Measurements from ENCODE around the gene IFNL3. TPM values are rescaled to one million over a fixed set of nuclear protein-coding genes. Genes with fewer than 3 reads are reported as not detected.
"Not testable (repeated sequence)": the region's sequence is repeated elsewhere in the genome, so short reads cannot be mapped to it uniquely, and the experiment has no call there.

Gene IFNL3
- under 1 TPM; 0.34 to 0.53 TPM for total RNA-seq

DNA sequence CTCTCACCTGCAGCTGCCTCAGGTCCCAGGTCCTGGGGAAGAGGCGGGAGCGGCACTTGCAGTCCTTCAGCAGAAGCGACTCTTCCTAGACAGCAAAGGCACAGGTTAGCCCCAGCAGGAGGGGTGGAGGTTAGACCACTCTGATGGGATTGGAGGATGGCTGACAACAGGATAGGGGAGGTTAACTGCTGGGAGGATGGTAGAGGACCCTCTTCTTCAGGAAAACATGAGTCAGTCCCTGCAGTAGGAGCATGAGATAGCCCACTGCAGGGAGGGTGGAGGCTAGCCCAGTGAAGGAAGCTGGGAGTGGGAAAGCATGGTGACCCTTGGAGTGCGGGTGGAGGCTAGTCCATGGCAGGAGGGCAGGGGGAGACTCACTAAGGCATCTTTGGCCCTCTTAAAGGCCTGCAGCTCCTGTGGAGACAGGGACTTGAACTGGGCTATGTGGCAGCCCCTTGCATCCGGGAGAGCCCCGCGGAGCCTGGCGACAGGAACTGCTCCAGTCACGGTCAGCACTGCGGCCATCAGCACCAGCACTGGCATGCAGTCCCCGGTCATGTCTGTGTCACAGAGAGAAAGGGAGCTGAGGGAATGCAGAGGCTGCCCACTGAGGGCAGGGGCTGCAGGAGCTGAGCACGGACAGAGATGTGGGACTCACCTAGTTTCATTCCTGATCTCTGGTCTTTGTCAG is at the start of gene IFNL3:
IFNL3 (minus strand) TSS at position 597 of the 691 bp plus-strand sequence; CDS start at position 558, 39 bp downstream.
- H3K4me1 Mint-ChIP-seq; H3K9me3 Mint-ChIP-seq (ENCODE audit: low read depth); ATAC-seq; H3K4me3 Mint-ChIP-seq; intact Hi-C loops (cut with DNase I, micrococcal nuclease); DNase-seq; H3K36me3 Mint-ChIP-seq (ENCODE audit: low read depth); H3K27ac Mint-ChIP-seq: not testable (repeated sequence)
- POLR2A ChIA-PET = interaction anchor here (0.6 kb wide), 1 partner anchor 222 kb away, joined by 3 read pairs; no protein-coding TSS in a partner anchor
- peaks cover 10% of the 10 kb centered on the region for H3K27me3 Mint-ChIP-seq
- CTCF ChIA-PET = interaction anchor here (0.6 kb wide), 1 partner anchor 340 kb away, joined by 3 read pairs; no protein-coding TSS in a partner anchor

DNA sequence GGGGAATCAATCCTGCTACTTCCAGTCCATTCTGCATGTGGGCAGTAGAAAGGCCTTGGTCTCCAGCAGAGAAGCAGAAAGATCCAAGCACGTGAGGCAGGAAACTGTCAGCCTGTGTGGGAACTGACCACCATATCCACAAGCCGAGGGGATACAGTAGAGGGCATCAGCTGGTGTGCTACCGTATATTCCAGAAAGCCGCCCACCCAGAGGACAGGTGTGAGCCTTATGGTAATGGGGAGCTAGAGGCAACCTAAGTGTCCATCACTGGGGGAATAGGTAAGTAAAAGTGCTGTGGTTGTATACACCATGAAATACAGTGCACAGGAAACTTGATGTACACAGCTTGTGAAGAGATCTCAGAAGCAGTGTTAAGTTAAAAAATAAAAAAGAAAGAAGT is 48.6 kb upstream of the IFNL3 start:
- no peak for DNase-seq
- no peak for ATAC-seq
- H3K4me3 Mint-ChIP-seq = no peak overlapping the region
- peaks cover 8% of the 10 kb centered on the region for H3K4me1 Mint-ChIP-seq
- no peaks in the 10 kb centered on the region for H3K9me3 Mint-ChIP-seq (ENCODE audit: low read depth)
- ChIA-PET POLR2A (no interaction called here), CTCF (no interaction called here)
- no peak overlapping the region for H3K27ac Mint-ChIP-seq
- intact Hi-C loops (cut with DNase I, micrococcal nuclease) = no loop called here
- H3K36me3 Mint-ChIP-seq (ENCODE audit: low read depth) = no peaks in the 10 kb centered on the region
- peaks cover 9% of the 10 kb centered on the region for H3K27me3 Mint-ChIP-seq

DNA sequence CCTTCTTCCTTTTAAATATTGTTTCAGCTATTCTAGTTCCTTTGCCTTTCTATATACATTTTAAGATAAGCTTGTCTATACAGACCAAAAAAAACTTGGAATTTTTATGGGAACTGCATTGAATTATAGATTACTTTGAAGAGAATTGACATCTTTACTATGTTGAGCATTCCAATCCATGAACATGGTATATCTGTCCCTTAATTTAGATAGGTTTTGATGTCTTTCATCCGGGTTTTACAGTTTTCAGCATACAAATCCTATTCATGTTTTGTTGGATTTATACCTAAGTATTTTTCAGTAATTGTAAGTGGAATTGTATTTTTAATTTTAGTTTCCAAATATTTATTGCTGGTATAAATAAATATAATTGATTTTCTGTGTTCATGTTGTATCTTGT is 39.2 kb upstream of the IFNL3 start:
- Mint-ChIP-seq H3K9me3 (ENCODE audit: low read depth) (peaks cover 2% of the 10 kb centered on the region), H3K27me3 (peaks cover 4% of the 10 kb centered on the region), H3K4me3 (no peak overlapping the region), H3K27ac (no peak overlapping the region), H3K36me3 (ENCODE audit: low read depth) (no peaks in the 10 kb centered on the region), H3K4me1 (no peaks in the 10 kb centered on the region)
- intact Hi-C loops (cut with DNase I, micrococcal nuclease) = no loop called here
- ChIA-PET POLR2A (no interaction called here), CTCF (no interaction called here)
- DNase-seq = no peak
- no peak for ATAC-seq

DNA sequence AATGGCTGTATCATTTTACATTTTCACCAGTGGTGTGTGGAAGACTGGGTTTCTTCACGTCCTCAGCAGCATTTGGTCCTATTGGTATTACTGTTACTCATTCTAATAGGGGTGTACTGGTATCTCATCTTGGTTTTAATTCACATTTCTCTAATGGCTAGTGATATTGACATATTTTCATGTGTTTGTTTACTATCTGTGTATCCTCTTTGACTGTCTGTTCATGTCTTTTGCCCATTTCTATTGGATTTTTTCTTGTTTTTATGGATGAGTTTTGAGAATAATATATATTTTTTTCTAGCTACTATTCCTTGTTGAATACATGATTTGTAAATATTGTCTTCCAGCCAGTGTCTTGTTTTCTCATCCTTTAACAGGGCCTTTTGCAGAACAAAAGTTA is 37.2 kb upstream of the IFNL3 start:
- peaks cover 2% of the 10 kb centered on the region for H3K9me3 Mint-ChIP-seq (ENCODE audit: low read depth)
- no peaks in the 10 kb centered on the region for H3K4me1 Mint-ChIP-seq
- CTCF ChIA-PET = interaction anchor here (0.6 kb wide), 1 partner anchor 1303 kb away, joined by 3 read pairs; no protein-coding TSS in a partner anchor
- peaks cover 4% of the 10 kb centered on the region for H3K27me3 Mint-ChIP-seq
- H3K4me3 Mint-ChIP-seq = no peak overlapping the region
- no peak overlapping the region for H3K27ac Mint-ChIP-seq
- POLR2A ChIA-PET = no interaction called here
- no peaks in the 10 kb centered on the region for H3K36me3 Mint-ChIP-seq (ENCODE audit: low read depth)
- DNase-seq = no peak
- intact Hi-C loops (cut with DNase I, micrococcal nuclease) = no loop called here
- no peak for ATAC-seq

DNA sequence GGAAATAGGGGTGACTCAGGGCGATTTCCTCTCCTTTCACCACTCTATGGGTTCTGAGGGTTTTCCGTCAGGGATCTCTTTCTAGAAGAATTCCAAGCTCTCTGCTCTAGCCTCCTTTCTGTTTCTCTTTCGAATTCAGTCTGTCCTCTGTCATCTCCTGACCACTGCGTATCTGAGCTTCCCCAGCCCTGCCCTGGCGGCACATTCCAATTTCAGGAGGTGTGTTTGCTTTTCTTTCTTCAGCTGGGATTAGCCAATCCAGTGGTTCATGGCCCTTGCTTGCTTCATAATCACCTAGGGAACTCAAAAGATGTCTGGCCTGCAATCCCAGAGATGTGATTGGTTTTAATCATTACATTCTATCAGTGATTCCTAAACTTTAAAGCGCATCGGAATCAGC is 32.8 kb upstream of the IFNL3 start:
- ATAC-seq (no peak), DNase-seq (no peak)
- H3K4me1 Mint-ChIP-seq = no peaks in the 10 kb centered on the region
- no peak overlapping the region for H3K27ac Mint-ChIP-seq
- ChIA-PET POLR2A (no interaction called here), CTCF (no interaction called here)
- intact Hi-C loops (cut with DNase I, micrococcal nuclease) = no loop called here
- no peaks in the 10 kb centered on the region for H3K36me3 Mint-ChIP-seq (ENCODE audit: low read depth)
- H3K4me3 Mint-ChIP-seq = no peak overlapping the region
- peaks cover 2% of the 10 kb centered on the region for H3K27me3 Mint-ChIP-seq
- H3K9me3 Mint-ChIP-seq (ENCODE audit: low read depth) = peaks cover 2% of the 10 kb centered on the region

DNA sequence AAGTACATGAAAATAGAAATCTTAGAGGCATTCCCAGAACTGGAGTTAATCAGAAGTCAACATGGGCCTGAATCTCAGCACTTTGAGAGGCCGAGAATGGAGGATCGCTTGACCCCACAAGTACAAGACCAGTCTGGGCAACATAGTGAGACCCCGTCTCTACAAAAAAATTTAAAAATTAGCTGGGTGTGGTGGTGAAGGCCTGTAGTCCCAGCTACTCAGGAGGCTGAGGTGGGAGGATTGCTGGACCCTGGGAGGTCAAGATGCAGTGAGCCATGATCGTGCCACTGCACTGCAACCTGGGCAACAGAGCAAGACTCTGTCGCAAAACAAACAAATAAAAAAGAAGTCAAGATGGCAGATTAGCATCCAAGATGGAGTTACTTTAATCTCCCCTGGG is 31.9 kb upstream of the IFNL3 start:
- DNase-seq = no peak
- no peaks in the 10 kb centered on the region for H3K27me3 Mint-ChIP-seq
- intact Hi-C loops (cut with DNase I, micrococcal nuclease) = no loop called here
- H3K27ac Mint-ChIP-seq = no peak overlapping the region
- ATAC-seq = no peak
- H3K4me3 Mint-ChIP-seq = no peak overlapping the region
- H3K4me1 Mint-ChIP-seq = no peaks in the 10 kb centered on the region
- CTCF ChIA-PET = no interaction called here
- H3K9me3 Mint-ChIP-seq (ENCODE audit: low read depth) = no peaks in the 10 kb centered on the region
- no peaks in the 10 kb centered on the region for H3K36me3 Mint-ChIP-seq (ENCODE audit: low read depth)
- POLR2A ChIA-PET = no interaction called here

DNA sequence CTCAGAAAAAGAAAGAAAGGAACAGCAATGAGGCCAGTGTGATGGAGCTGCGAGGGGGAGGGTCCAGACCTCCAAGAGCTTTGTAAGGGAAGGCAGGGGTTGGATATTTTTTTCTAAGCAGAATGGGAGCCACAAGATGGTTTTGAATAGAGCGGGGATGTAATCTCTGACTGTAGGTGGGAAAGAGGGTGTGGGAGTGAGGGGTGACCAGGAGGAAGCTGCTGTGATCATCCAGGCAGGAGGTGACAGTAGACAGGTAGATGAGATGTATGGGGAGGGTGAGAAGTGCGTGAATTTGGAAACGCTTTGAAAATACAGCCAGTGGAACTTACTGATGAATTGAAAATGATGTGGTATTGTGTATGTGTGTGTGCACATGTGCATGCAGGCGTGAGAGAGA is 30.8 kb upstream of the IFNL3 start:
- no peak for ATAC-seq
- ChIA-PET CTCF (interaction anchor here (0.6 kb wide), 1 partner anchor 79 kb away, joined by 3 read pairs; the partner anchor contains the start of gene NCCRP1), POLR2A (no interaction called here)
- H3K36me3 Mint-ChIP-seq (ENCODE audit: low read depth) = no peaks in the 10 kb centered on the region
- intact Hi-C loops (cut with DNase I, micrococcal nuclease) = no loop called here
- no peak overlapping the region for H3K4me3 Mint-ChIP-seq
- no peaks in the 10 kb centered on the region for H3K9me3 Mint-ChIP-seq (ENCODE audit: low read depth)
- DNase-seq = no peak
- peaks cover 5% of the 10 kb centered on the region for H3K27me3 Mint-ChIP-seq
- H3K27ac Mint-ChIP-seq = no peak overlapping the region
- H3K4me1 Mint-ChIP-seq = no peaks in the 10 kb centered on the region

DNA sequence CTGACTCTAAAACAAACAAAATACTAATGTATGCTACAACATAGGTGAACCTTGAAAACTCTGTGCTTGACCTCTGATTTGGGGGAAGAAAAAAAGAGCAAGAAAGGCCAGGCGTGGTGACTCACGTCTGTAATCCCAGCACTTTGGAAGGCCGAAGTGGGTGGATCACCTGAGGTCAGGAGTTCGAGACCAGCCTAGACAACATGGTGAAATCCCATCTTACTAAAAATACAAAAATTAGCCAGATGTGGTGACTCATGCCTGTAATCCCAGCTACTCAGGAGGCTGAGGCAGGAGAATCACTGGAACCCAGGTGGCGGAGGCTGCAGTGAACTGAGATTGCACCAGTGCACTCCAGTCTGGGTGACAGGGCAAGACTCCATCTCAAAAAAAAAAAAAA is 29.1 kb upstream of the IFNL3 start:
- H3K4me1 Mint-ChIP-seq; DNase-seq; intact Hi-C loops (cut with DNase I, micrococcal nuclease); H3K4me3 Mint-ChIP-seq; POLR2A ChIA-PET; H3K27ac Mint-ChIP-seq; H3K27me3 Mint-ChIP-seq; ATAC-seq; CTCF ChIA-PET; H3K9me3 Mint-ChIP-seq (ENCODE audit: low read depth); H3K36me3 Mint-ChIP-seq (ENCODE audit: low read depth): not testable (repeated sequence)

DNA sequence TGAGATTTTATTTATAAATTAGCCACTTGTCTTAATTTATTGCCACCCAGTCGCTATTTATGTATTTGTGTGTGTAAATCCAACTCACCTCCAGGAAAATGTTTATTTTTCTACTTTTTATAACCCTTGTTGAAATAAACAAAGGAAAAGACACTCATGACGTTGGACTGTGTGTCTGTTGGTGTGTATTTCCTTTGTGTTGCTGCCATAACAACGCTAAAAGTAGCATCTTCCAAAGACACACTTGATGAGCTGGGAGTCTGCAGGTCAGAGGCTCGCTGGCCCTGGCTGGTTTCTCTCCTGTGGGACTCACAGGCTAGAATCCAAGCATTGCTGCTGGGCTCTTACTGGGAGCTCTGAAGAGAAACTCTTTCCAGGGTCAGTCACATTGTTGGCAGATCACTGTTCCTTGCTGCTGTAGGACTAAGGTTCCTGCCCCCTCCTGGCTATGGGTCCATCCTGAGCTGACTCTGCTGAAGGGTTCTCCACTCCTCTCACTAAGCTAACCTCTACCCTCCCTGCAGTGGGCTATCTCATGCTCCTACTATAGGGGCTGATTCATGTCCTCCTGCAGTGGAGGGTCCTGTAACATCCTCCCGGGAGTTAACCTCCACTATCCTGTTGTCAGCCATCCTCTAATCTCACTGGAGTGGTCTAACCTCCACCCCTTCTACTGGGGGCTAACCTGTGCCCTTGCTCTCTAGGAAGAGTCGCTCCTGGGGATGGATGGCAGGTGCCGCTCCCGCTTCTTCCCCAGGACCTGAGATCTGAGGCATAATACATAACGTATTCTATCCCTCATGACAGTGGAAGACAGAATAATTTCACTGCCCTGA is 25.4 kb upstream of the IFNL3 start:
- intact Hi-C loops (cut with DNase I, micrococcal nuclease) = no loop called here
- Mint-ChIP-seq H3K36me3 (ENCODE audit: low read depth) (no peaks in the 10 kb centered on the region), H3K27ac (no peak overlapping the region), H3K4me1 (no peaks in the 10 kb centered on the region), H3K4me3 (no peak overlapping the region), H3K27me3 (peaks cover 11% of the 10 kb centered on the region), H3K9me3 (ENCODE audit: low read depth) (no peaks in the 10 kb centered on the region)
- ATAC-seq (no peak), DNase-seq (no peak)
- POLR2A ChIA-PET = interaction anchor here (0.5 to 0.6 kb wide), 2 partner anchors 43 to 161 kb away, joined by 3 read pairs; no protein-coding TSS in a partner anchor
- CTCF ChIA-PET = no interaction called here

DNA sequence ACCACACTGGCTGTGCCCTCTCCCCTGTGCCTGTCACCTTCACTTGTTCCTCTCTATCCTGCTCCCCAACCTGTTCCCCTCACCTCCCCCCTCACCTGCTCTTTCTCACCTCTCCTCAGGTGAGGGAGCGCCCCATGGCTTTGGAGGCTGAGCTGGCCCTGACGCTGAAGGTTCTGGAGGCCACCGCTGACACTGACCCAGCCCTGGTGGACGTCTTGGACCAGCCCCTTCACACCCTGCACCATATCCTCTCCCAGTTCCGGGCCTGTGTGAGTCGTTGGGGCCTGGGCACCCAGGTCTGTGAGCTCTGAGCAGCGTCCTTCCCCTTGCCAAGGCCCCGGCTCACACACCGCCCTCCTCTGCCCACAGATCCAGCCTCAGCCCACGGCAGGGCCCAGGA is 24.6 kb upstream of the IFNL3 start:
- CTCF ChIA-PET; intact Hi-C loops (cut with DNase I, micrococcal nuclease); H3K4me1 Mint-ChIP-seq; DNase-seq; H3K9me3 Mint-ChIP-seq (ENCODE audit: low read depth); POLR2A ChIA-PET; H3K36me3 Mint-ChIP-seq (ENCODE audit: low read depth); H3K27ac Mint-ChIP-seq; ATAC-seq; H3K4me3 Mint-ChIP-seq: not testable (repeated sequence)
- peaks cover 17% of the 10 kb centered on the region for H3K27me3 Mint-ChIP-seq

DNA sequence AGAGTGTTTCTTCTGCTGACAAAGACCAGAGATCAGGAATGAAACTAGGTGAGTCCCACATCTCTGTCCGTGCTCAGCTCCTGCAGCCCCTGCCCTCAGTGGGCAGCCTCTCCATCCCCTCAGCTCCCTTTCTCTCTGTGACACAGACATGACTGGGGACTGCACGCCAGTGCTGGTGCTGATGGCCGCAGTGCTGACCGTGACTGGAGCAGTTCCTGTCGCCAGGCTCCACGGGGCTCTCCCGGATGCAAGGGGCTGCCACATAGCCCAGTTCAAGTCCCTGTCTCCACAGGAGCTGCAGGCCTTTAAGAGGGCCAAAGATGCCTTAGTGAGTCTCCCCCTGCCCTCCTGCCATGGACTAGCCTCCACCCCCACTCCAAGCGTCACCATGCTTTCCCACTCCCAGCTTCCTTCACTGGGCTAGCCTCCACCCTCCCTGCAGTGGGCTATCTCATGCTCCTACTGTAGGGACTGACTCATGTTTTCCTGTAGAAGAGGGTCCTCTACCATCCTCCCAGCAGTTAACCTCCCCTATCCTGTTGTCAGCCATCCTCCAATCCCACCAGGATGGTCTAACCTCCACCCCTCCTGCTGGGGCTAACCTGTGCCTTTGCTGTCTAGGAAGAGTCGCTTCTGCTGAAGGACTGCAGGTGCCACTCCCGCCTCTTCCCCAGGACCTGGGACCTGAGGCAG is 23.9 kb upstream of the IFNL3 start:
- H3K4me3 Mint-ChIP-seq; CTCF ChIA-PET; H3K9me3 Mint-ChIP-seq (ENCODE audit: low read depth); H3K4me1 Mint-ChIP-seq; POLR2A ChIA-PET; ATAC-seq; DNase-seq; H3K36me3 Mint-ChIP-seq (ENCODE audit: low read depth); H3K27ac Mint-ChIP-seq; intact Hi-C loops (cut with DNase I, micrococcal nuclease): not testable (repeated sequence)
- peaks cover 22% of the 10 kb centered on the region for H3K27me3 Mint-ChIP-seq
